Stomach (tissue), 9 donors: ENCODE measurements around the gene FAM120A. TPM values are rescaled to one million over a fixed set of nuclear protein-coding genes. Genes with fewer than 3 reads are reported as not detected.
A peak's percentile ranks its signal among the peaks of the same experiment; 100 is the strongest.

Experiments
- DNase-seq, 2 donors: peaks; one replicate each; pipeline versions ENCODE4 v3.0.0 to v3.0.0-alpha.2; 2013 to 2019
- H3K27ac ChIP-seq, 5 donors: fragments of 200-600 bp in 4 of 5; sonication (generic) in 4 of 5; one replicate each; pipeline ENCODE4 v1.5.1; 2013 to 2019; ENCODE audit warnings: mild to moderate bottlenecking in 1 of 5, moderate library complexity in 1 of 5
- H3K27me3 ChIP-seq, 3 donors: fragments of 200-600 bp; sonication (generic); one replicate each; pipeline ENCODE4 v1.5.1; 2017 to 2019; ENCODE audit warnings: mixed run types in 1 of 3
- H3K36me3 ChIP-seq, 4 donors: fragments of 200-600 bp; sonication (generic); 1 replicate in 3 of 4; 2 replicates in 1 of 4; pipeline ENCODE4 v1.5.1; 2016 to 2019
- H3K4me1 ChIP-seq, 4 donors: fragments of 200-600 bp; sonication (generic); one replicate each; pipeline ENCODE4 v1.5.1; 2016 to 2019
- H3K4me3 ChIP-seq, 4 donors: fragments of 200-600 bp; sonication (generic) in 3 of 4; one replicate each; pipeline ENCODE4 v1.5.1; 2016 to 2019; ENCODE audit warnings: mild to moderate bottlenecking in 1 of 4
- H3K9me3 ChIP-seq, 4 donors: fragments of 200-600 bp; sonication (generic); one replicate each; pipeline ENCODE4 v1.5.1; 2016 to 2019
- CTCF ChIP-seq, 7 experiments: fragments of 450-650 bp in 4 of 7; fragments of 200-600 bp in 3 of 7; sonication (generic) in 3 of 7; IDR thresholded peaks; one replicate each; pipeline ENCODE4 v1.5.1; 2016 to 2019; ENCODE audit warnings: antibody characterized with exemption in 7 of 7, control low read depth in 2 of 7, mild to moderate bottlenecking in 1 of 7
- EP300 ChIP-seq: sonication (generic); formaldehyde crosslinking; IDR thresholded peaks from one replicate; pipeline ENCODE4 v1.6.1; 2017; ENCODE audit warnings: antibody characterized with exemption
- POLR2A ChIP-seq, 4 donors: fragments of 450-650 bp; IDR thresholded peaks; one replicate each; pipeline ENCODE4 v1.6.1; 2016; ENCODE audit warnings: antibody characterized with exemption in 4 of 4, control low read depth in 2 of 4, mild to moderate bottlenecking in 1 of 4, moderate library complexity in 1 of 4
- POLR2AphosphoS5 ChIP-seq, 3 donors: sonication (generic); formaldehyde crosslinking; IDR thresholded peaks; one replicate each; pipeline ENCODE4 v1.6.1; 2016; ENCODE audit warnings: antibody characterized with exemption in 3 of 3
- WGBS, 5 donors: extraction: QIAGEN DNeasy Blood & Tissue Kit in 3 of 5; methylation state at CpG; one replicate each; pipeline versions ENCODE4 v1.1.5 to v1.1.7; 2013 to 2018; 5-methylcytosine and 5-hydroxymethylcytosine counted together
- intact Hi-C: fragments of 100-400 bp; cut with DNase I; formaldehyde crosslinking; loops from one replicate; pipeline ENCODE4 v1.15.1; 2023; ENCODE audit warnings: low total_unique reads
- polyA plus RNA-seq, 3 donors: library from polyadenylated mRNA; stranded (reverse); fragments of 200-250 nt; gene quantifications; one replicate each; pipeline ENCODE4 v1.2.3, GENCODE V29; 2013
- total RNA-seq, 5 donors: library from RNA; depleted of rRNA; stranded (reverse); fragments of >200 nt; gene quantifications; one replicate each; pipeline versions ENCODE4 v1.1.0 to v1.2.3, GENCODE V29; 2014 to 2016
- donor health status: healthy with polysubstance abuse.
- donor health status: Bipolar disorder and iron deficiency.
- donor health status: healthy.

The FAM120A gene
- total and polyA plus RNA-seq, 8 donors, result 35.8 to 192 (median 92.1) TPM

- H3K36me3 ChIP-seq, result no peaks in the 10 kb centered on the region
- DNase-seq, result no peak
- H3K4me3 ChIP-seq, result no peak overlapping the region
- H3K4me1 ChIP-seq, result peaks cover 16 to 23% (median 21%) of the 10 kb centered on the region in 4 donors
- intact Hi-C loops, result no loop called here
- H3K27me3 ChIP-seq, result no peaks in the 10 kb centered on the region
- 86 to 94% (median 93%) methylated on average over 2 of the region's 2 CpGs for WGBS, 5 donors
- H3K27ac ChIP-seq, result no peak overlapping the region
- TF ChIP-seq EP300 (no peak), CTCF (IDR thresholded peaks at IDR 0.05) (no peak), POLR2AphosphoS5 (IDR thresholded peaks at IDR 0.05) (no peak), POLR2A (IDR thresholded peaks at IDR 0.05) (no peak)
- peaks cover 0 to 7% (median 0%) of the 10 kb centered on the region in 4 donors for H3K9me3 ChIP-seq
Measured at GRCh38 chr9:93572221-93572620, 120.7 kb downstream of the FAM120A start.

- peaks cover 15 to 24% (median 21%) of the 10 kb centered on the region in 4 donors for H3K4me1 ChIP-seq
- H3K9me3 ChIP-seq, result peaks cover 0 to 7% (median 0%) of the 10 kb centered on the region in 4 donors
- no peaks in the 10 kb centered on the region for H3K27me3 ChIP-seq
- TF ChIP-seq POLR2A (IDR thresholded peaks at IDR 0.05) (no peak), EP300 (no peak), POLR2AphosphoS5 (IDR thresholded peaks at IDR 0.05) (no peak), CTCF (IDR thresholded peaks at IDR 0.05) (no peak)
- no peaks in the 10 kb centered on the region for H3K36me3 ChIP-seq
- DNase-seq, result no peak
- H3K4me3 ChIP-seq, result no peak overlapping the region
- intact Hi-C loops, result no loop called here
- WGBS, 5 donors, result 92 to 97% (median 95%) methylated on average over 8 of the region's 8 CpGs
- H3K27ac ChIP-seq, result no peak overlapping the region
Measured at GRCh38 chr9:93572636-93573515, 121.4 kb downstream of the FAM120A start.

GRCh38 chr9:93573516-93573828 lies 122.0 kb downstream of the FAM120A start:
- H3K4me3 ChIP-seq, result no peak overlapping the region
- peaks cover 0 to 7% (median 0%) of the 10 kb centered on the region in 4 donors for H3K9me3 ChIP-seq
- H3K27ac ChIP-seq, result no peak overlapping the region
- peaks cover 21 to 30% (median 27%) of the 10 kb centered on the region in 4 donors for H3K4me1 ChIP-seq
- intact Hi-C loops, result no loop called here
- TF ChIP-seq EP300, result no peak
- no peak for TF ChIP-seq CTCF (IDR thresholded peaks at IDR 0.05)
- TF ChIP-seq POLR2AphosphoS5 (IDR thresholded peaks at IDR 0.05), result no peak
- no peak for TF ChIP-seq POLR2A (IDR thresholded peaks at IDR 0.05)
- DNase-seq, result no peak
- H3K36me3 ChIP-seq, result no peaks in the 10 kb centered on the region
- H3K27me3 ChIP-seq, result no peaks in the 10 kb centered on the region
- WGBS, 5 donors, result 90 to 100% (median 91%) methylated on average over 3 of the region's 3 CpGs

GRCh38 chr9:93574091-93574899 lies 122.8 kb downstream of the FAM120A start:
- DNase-seq, result peak in 1 of 2 donors; percentile 20
- no peak for TF ChIP-seq POLR2A (IDR thresholded peaks at IDR 0.05)
- TF ChIP-seq POLR2AphosphoS5 (IDR thresholded peaks at IDR 0.05), result no peak
- no peak for TF ChIP-seq EP300
- TF ChIP-seq CTCF (IDR thresholded peaks at IDR 0.05), result no peak
- intact Hi-C loops, result no loop called here
- Histone ChIP-seq H3K27me3 (no peaks in the 10 kb centered on the region), H3K4me1 (peaks cover 27 to 38% (median 33%) of the 10 kb centered on the region in 4 donors), H3K4me3 (no peak overlapping the region), H3K36me3 (no peaks in the 10 kb centered on the region), H3K9me3 (peaks cover 0 to 7% (median 0%) of the 10 kb centered on the region in 4 donors), H3K27ac (peak overlapping the region in 3 of 5 donors; percentile 96 to 98 (median 96))
- 83 to 89% (median 87%) methylated on average over 7 to 9 of the region's 9 CpGs for WGBS, 5 donors
